ENCODE data around the gene KLHL33. TPM values are rescaled to one million over a fixed set of nuclear protein-coding genes. Genes with fewer than 3 reads are reported as not detected.
A peak's percentile ranks its signal among the peaks of the same experiment; 100 is the strongest.

The KLHL33 gene
- total and polyA plus RNA-seq, 10 of the 15 experiments (the other 5 are each of a cell fraction or from before 2014, with no cell fraction given): 0.01 to 0.16 (median 0.04) TPM; not detected in 5

GRCh38 chr14:20428010-20428365 is 8.0 kb downstream of the KLHL33 start (continued):
- TF ChIP-seq REST (IDR thresholded peaks at IDR 0.05; ENCODE audit: low read depth, low read length): no peak
- TF ChIP-seq YBX1 (IDR thresholded peaks at IDR 0.05): no peak
- TF ChIP-seq CBX3 (IDR thresholded peaks at IDR 0.05; ENCODE audit: borderline replicate concordance, low read depth): no peak
- no peak for TF ChIP-seq PKNOX1 (IDR thresholded peaks at IDR 0.05)
- 0 out of 2 replicates have a peak, but pooled peaks have one; percentile 5 for TF ChIP-seq FOXM1 (IDR thresholded peaks at IDR 0.05; ENCODE audit: low read depth, low read length)
- 0 out of 2 replicates have a peak, but pooled peaks have one; percentile 60 for TF ChIP-seq DPF2 (IDR thresholded peaks at IDR 0.05)
- peak; percentile 33; the same call in 1 of the 2 replicates for TF ChIP-seq IKZF1 (conservative IDR thresholded peaks at IDR 0.05)
- no peak for TF ChIP-seq ASH2L (IDR thresholded peaks at IDR 0.05; ENCODE audit: borderline replicate concordance, low read depth)
- no peak for TF ChIP-seq ZNF622 (IDR thresholded peaks at IDR 0.05)
- no peak for TF ChIP-seq POU2F2 (IDR thresholded peaks at IDR 0.05; ENCODE audit: borderline replicate concordance, low read depth, low read length)
- no peak for TF ChIP-seq SRF (IDR thresholded peaks at IDR 0.05; ENCODE audit: low read depth in 2 of 2, low read length in 2 of 2)
- 0 out of 4 replicates have a peak, but pooled peaks of 1 of the 2 experiments have one; percentile 3 for TF ChIP-seq BHLHE40 (IDR thresholded peaks at IDR 0.05; ENCODE audit: borderline replicate concordance in 1 of 2, low read depth in 2 of 2, low read length in 1 of 2)
- TF ChIP-seq ZBTB33 (IDR thresholded peaks at IDR 0.05): no peak
- TF ChIP-seq JUND (IDR thresholded peaks at IDR 0.05; ENCODE audit: low read depth, low read length): no peak
- TF ChIP-seq MYB (IDR thresholded peaks at IDR 0.05; ENCODE audit: borderline replicate concordance, low read depth, low read length): 0 out of 2 replicates have a peak, but pooled peaks have one; percentile 0
- no peak for TF ChIP-seq MTA2 (IDR thresholded peaks at IDR 0.05; ENCODE audit: low read depth)
- no peak for TF ChIP-seq MYC (IDR thresholded peaks at IDR 0.05; ENCODE audit: insufficient read depth, insufficient read length, insufficient replicate concordance, low read length, severe bottlenecking)
- no peak for TF ChIP-seq SUZ12 (IDR thresholded peaks at IDR 0.05; ENCODE audit: unreplicated experiment)
- TF ChIP-seq ATF7 (IDR thresholded peaks at IDR 0.05; ENCODE audit: low read depth): no peak; the same call in 1 of the 2 replicates
- peak; percentile 10; the same call in 1 of the 2 replicates for TF ChIP-seq RELB (IDR thresholded peaks at IDR 0.05; ENCODE audit: low read depth)
- TF ChIP-seq ATF3 (IDR thresholded peaks at IDR 0.05; ENCODE audit: borderline replicate concordance, extremely low read depth, low read depth, low read length): no peak
- TF ChIP-seq NR2C1 (IDR thresholded peaks at IDR 0.05): no peak
- TF ChIP-seq MTA3 (IDR thresholded peaks at IDR 0.05; ENCODE audit: borderline replicate concordance, low read length): no peak

All from GM12878 (cell line).